EH (cell line): Measurements from ENCODE around the gene CNKSR2.
"Not testable (repeated sequence)": the region's sequence is repeated elsewhere in the genome, so short reads cannot be mapped to it uniquely, and the experiment has no call there.

Experiments used
- DNase-seq: peaks from one replicate; pipeline ENCODE4 v3.0.0-alpha.2; 2015; ENCODE audit warnings: low read depth

Gene CNKSR2

GRCh38 chrX:21440911-21441310 is 66.7 kb downstream of the CNKSR2 start:
- DNase-seq = no peak

DNA sequence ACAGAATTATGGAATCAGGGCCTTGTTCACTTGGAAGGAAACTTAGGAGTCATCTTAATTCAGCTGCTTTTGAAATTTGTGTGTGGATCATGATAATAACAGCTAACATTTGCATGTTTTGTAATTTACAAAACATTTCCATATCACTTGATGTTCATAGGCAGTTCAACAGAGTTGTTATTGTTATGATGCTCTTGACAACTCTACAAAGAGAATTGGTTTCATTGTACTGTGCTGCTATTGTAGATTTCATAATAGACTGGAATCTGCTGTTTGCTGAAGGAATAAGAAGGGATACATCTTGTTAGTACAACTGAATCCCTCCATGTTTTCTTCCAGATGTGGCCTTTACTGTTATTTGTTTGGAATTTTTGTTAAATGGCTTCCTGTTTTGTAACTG is 83.5 kb downstream of the CNKSR2 start:
- no peak for DNase-seq

DNA sequence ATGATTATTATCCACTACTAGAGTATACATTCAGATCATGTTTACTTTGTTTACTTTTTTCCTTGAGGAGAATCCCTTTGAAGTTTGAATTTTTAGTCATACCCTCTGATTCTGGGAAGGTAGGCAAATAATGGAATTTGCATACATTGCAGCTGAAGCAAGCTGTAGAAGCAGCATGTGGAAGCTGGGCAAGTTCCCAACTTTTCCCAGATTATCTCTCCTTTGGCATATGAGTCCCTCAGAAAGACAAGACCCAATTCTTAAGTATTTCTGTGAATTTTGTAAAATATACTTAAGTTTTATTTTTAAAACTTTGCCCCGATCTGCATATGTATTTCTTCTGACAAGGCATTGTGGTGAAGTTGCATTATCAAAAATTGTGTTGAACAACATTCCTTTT is 94.9 kb downstream of the CNKSR2 start:
- DNase-seq = no peak

DNA sequence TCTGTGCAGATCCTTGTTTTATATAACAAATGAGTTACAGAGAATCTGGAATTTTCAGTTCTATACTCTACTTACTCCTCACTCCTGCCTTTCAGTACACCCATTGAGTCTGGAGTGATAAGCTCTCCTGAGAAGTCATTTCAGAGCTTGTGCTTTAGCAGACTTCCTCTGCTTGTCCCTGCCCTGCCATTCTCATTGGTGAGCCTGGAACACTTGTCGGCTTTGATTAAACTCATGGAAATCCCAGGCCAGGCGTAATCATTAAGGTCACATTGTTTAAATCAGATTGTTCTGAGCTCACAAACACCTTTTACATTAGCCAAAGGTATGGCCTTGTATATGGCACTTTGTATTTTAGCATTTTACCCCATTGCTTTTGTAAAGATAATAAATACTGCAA is 102.7 kb downstream of the CNKSR2 start:
- no peak for DNase-seq

DNA sequence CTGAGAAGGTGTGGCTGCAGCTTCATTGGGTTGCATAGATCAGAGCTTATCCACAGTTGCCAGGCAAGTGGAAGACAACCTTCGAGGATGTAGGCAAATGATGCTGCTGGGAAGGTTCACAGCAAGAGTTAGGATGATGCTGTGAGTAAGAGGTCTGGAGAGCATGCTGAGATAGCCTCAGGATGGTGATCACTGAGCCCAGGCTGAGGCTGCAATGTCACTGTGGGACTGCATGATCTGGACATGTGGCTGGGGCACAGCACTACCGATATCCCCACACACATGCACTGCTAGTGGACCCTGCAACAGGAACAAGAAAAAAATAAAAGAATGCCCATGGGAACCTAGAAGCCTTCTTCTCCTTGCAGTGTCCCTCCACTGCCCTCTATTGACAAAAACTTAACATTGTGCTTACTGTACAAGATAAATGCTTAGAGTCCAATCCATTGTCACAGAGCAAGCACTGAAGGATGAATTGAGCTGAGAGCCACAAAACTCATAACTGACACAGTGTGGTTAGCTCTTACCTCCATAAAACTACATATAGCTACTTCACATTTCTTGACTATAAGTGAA is 105.6 kb downstream of the CNKSR2 start:
- DNase-seq = peak; percentile 59

DNA sequence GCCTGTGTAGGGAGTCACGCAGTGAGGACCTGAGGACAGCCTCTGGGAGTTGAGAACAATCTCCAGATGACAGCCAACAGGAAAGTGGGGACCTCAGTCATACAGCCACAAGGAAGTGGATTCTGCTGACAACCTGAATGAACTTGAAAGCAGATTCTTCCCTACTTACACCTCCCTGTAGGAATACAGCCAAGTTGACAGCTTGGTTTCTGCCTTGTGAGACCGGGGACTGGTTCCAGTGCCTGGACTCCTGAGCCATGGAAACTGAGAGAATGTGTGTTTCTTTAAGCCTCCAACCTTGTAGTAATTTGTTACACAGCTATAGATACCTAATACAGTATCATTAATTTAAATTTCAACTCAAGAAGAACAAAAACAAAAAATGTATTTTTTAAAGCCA is 107.5 kb downstream of the CNKSR2 start:
- DNase-seq = no peak

DNA sequence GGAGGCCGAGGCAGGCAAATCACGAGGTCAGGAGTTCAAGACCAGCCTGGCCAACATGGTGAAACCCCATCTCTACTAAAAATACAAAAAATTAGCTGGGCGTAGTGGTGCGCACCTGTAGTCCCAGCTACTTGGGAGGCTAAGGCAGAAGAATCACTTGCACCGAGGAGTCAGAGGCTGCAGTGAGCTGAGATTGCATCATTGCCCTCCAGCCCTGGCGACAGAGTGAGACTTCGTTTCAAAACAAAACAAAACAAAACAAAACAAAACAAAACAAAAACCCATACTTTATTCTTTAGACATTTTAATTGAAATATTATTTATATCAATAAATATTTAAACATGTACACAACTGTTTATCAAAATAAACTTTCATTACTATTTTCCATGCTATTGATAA is 109.8 kb downstream of the CNKSR2 start:
- DNase-seq = not testable (repeated sequence)

GRCh38 chrX:21487832-21488231 is 113.6 kb downstream of the CNKSR2 start:
- DNase-seq = no peak

DNA sequence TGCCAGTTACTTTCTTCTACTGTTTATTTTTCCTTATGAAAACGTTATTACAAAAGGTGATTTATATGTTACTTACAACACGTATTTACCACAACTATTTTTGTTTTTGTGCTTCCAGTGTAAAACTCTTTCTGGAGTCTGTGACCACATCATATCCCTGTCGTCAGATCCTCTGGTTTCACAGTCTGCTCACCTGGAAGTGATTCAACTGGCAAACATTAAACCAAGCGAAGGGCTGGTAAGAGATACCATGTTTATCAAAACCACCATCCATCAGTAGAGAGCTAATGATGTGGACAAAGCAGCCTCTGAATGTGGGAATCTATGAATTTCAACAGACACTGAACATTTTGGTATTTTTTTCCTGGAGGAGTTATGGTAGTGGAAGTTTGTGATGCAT is 116.1 kb downstream of the CNKSR2 start:
- DNase-seq = no peak

- DNase-seq = peak; percentile 34
These were observed 119.1 kb downstream of the CNKSR2 start for GRCh38 chrX:21493226-21493830.

DNA sequence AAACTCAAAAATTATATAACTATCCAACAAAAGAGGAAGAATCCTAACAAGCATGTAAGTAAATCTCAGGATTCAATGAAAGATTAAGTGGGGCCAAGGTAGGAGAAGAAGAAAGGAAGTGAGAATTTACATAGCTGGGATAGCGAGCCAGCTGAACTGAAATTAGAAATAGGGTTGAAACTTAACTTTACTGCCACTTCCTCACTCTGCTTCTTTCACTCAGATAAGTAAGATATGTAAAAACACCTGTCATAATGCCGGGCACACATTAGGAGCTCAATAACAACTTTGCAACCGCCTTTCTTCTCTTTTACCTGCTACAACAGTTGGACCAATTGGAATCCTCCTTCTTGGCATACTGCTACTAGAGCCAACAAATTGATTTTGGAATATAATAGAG is 129.4 kb downstream of the CNKSR2 start:
- no peak for DNase-seq

- DNase-seq = peak; percentile 78
These were observed 135.7 kb downstream of the CNKSR2 start for GRCh38 chrX:21509912-21510311.

GRCh38 chrX:21524008-21524407 is 149.8 kb downstream of the CNKSR2 start:
- DNase-seq = peak; percentile 39

DNA sequence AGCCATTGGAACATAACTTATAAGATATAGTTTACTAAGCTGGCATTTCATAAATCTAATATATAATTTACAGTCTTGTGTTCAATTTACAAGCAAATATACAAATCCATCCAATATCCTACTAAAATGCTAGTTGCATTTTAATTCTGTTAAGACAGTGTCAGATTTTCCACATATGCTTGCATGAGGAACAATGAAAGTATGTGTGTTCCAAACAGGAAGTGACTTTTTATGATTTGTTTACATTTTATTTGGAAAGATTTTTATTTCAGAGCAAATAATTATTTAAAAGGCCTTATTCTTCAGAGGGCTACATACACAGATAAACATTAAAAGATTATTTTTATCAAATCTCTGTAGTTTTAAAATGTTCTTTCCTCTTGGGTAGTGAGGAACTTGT is 153.9 kb downstream of the CNKSR2 start:
- DNase-seq = peak; percentile 32

- DNase-seq = peak; percentile 50
These were observed 155.6 kb downstream of the CNKSR2 start for GRCh38 chrX:21529771-21530170.

- not testable (repeated sequence) for DNase-seq
These were observed 170.4 kb downstream of the CNKSR2 start for GRCh38 chrX:21544642-21545041.

GRCh38 chrX:21559417-21559816 is 185.2 kb downstream of the CNKSR2 start:
- no peak for DNase-seq

DNA sequence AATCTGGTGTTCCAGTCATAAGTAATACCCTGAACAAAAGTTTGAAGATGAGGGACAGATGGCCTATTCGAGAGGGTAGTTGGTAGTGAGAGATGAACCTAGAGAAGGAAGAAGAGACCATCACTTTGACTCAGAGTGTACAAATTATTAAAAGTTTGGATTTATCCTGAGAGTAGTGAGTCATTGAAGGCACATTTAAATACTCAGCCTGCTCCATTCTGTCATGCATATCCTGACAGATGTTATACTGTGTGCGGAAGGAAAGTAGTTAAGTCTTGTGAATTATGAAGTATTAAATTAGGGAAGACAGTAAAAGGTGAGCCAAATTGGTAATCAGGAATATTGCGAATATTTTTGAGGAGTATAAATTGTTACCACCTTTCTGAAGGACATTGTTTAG is 190.8 kb downstream of the CNKSR2 start:
- no peak for DNase-seq

DNA sequence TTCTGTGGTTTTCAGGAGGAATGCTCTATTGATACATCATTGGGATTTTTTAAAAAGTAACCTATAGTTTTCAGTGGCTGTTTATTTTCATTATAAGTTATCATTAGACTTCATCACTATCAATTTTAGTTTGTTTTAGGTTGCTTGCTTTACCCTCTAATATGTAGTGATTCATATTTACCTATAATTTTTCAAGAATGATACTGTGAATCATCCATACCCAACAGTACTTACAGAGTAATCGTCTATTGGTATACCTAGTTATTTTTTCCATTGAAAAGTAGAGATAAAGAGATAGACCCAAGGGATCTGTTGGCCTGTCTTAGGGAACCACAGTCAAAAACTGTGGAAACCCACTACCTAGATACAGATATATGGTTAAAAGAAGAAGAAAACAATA is 200.6 kb downstream of the CNKSR2 start:
- no peak for DNase-seq

GRCh38 chrX:21581479-21581878 is 207.3 kb downstream of the CNKSR2 start:
- DNase-seq = no peak

GRCh38 chrX:21586001-21586400 is 211.8 kb downstream of the CNKSR2 start:
- DNase-seq = peak; percentile 61

- no peak for DNase-seq
These were observed 216.0 kb downstream of the CNKSR2 start for GRCh38 chrX:21590012-21590776.

- DNase-seq = no peak
These were observed 231.8 kb downstream of the CNKSR2 start for GRCh38 chrX:21606002-21606401.

DNA sequence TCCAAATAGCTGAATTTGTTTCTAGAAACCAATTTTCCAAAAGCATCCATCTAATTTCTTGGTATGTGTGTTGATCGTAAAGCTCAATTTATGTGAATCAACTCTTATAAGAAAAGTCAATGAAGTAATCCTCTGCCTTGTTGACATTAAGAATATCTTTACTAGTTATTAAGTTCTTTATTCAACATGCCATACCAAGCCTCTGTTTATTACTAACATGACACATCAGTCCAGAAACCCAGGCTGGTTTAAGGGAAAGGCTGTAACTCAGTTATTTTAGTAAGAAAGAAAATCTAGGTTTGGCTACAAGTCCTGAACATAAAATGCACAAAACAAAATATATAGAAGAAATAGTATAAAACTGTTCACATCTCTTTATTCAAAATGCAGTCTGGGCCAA is 235.9 kb downstream of the CNKSR2 start:
- DNase-seq = peak; percentile 18
